Measurements from ENCODE around the gene PTAFR.
"Not testable (repeated sequence)": the region's sequence is repeated elsewhere in the genome, so short reads cannot be mapped to it uniquely, and the experiment has no call there.

The PTAFR gene

GRCh38 chr1:28143496-28144202 lies 32.8 kb downstream of the PTAFR start:
- no peak for DNase-seq

- DNase-seq, result no peak
These were observed 34.8 kb downstream of the PTAFR start for GRCh38 chr1:28141685-28142084.

GRCh38 chr1:28139866-28140265 lies 36.6 kb downstream of the PTAFR start:
- DNase-seq, result not testable (repeated sequence)

- DNase-seq, result no peak
These were observed 37.3 kb downstream of the PTAFR start for GRCh38 chr1:28139025-28139712.

- DNase-seq, result no peak
These were observed 39.4 kb downstream of the PTAFR start for GRCh38 chr1:28136922-28137613.

- no peak for DNase-seq
These were observed 40.1 kb downstream of the PTAFR start for GRCh38 chr1:28136169-28136921.

- DNase-seq, result no peak
These were observed 40.9 kb downstream of the PTAFR start for GRCh38 chr1:28135371-28136168.

GRCh38 chr1:28134651-28135207 lies 41.8 kb downstream of the PTAFR start:
- DNase-seq, result no peak

GRCh38 chr1:28132171-28133167 lies 44.0 kb downstream of the PTAFR start:
- no peak for DNase-seq

- DNase-seq, result no peak
These were observed 45.6 kb downstream of the PTAFR start for GRCh38 chr1:28130901-28131300.

GRCh38 chr1:28129150-28129549 lies 47.3 kb downstream of the PTAFR start:
- DNase-seq, result no peak

GRCh38 chr1:28127617-28128257 lies 48.8 kb downstream of the PTAFR start:
- DNase-seq, result no peak

- DNase-seq, result no peak
These were observed 49.6 kb downstream of the PTAFR start for GRCh38 chr1:28126783-28127490.

GRCh38 chr1:28126212-28126611 lies 50.3 kb downstream of the PTAFR start:
- DNase-seq, result no peak

- no peak for DNase-seq
These were observed 53.0 kb downstream of the PTAFR start for GRCh38 chr1:28123461-28123961.

- DNase-seq, result no peak
These were observed 54.3 kb downstream of the PTAFR start for GRCh38 chr1:28122183-28122582.

- no peak for DNase-seq
These were observed 56.9 kb downstream of the PTAFR start for GRCh38 chr1:28119556-28119955.

GRCh38 chr1:28118640-28119307 lies 57.7 kb downstream of the PTAFR start:
- DNase-seq, result no peak

GRCh38 chr1:28115267-28115666 lies 61.2 kb downstream of the PTAFR start:
- DNase-seq, result no peak

Data from midbrain (tissue), 1 donor.